ENCODE results near the gene UBALD2. TPM values are rescaled to one million over a fixed set of nuclear protein-coding genes. Genes with fewer than 3 reads are reported as not detected.

Gene UBALD2
- total and polyA plus RNA-seq, 9 donors, result 3.6 to 21.9 (median 13.9) TPM

DNA sequence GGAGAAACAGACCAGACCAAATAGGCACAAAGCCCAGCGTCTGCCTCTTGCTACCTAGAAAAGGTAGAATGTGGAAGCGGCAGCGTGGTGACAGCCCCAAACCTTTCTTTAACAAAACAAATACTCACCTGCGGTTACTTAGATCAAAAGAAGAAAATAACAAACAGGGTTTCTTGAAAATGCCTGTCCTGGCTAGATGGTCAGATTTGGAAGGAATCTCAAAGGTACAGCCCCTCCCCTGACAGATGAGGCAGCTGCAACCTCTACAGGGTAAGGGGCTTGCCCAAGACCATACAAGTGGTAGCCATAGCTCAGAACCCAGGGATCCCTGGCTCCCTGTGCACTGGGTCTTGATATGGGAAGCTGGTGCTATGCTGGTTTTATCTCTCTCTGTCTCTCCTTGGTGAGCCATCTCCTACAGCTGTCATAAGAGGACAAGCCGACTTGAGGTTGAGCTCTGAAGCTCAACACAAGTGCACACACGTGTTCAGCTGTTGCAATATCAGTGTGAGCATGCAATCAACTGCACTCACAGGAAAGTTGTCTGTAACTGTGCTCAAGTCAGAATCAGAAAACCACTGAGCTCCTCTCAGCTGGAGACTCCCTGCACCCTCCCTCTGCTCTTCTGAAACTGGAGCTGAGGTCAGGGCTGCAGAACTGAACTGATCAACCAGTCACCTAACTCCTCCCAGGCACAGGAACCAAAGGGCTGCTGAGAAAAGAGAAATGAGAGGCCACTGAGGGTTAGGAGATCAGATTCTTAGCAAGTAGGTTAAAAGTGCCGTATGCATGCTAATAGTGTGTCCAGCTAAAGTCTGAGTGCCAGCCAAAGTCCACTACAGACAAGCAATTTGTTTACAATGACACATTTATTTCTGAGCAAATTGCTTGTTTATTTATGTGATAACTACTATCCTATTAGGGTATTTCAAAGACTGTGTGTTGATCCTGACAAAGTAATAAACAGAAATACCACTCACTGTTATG, 18.8 kb upstream of the UBALD2 start:
- no peak overlapping the region for H3K27ac ChIP-seq

DNA sequence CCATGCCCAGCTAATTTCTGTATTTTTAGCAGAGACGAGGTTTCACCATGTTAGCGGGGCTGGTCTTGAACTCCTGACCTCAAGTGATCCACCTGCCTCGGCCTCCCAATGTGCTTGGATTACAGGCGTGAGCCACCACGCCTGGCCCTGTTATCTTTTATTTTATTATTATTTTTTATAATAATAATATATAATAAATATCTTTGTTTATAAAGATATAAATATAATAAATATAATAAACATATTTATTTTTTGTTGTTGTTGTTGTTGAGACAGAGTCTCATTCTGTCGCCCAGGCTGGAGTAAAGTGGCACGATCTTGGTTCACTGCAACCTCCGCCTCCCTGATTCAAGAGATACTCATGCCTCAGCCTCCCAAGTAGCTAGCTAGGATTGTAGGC, 17.8 kb upstream of the UBALD2 start:
- H3K27me3 ChIP-seq, result no peaks in the 10 kb centered on the region
- H3K4me3 ChIP-seq, result no peak overlapping the region
- H3K27ac ChIP-seq, result no peak overlapping the region
- H3K36me3 ChIP-seq, result no peaks in the 10 kb centered on the region
- no peak for TF ChIP-seq EP300 (IDR thresholded peaks at IDR 0.05)
- TF ChIP-seq, protein P1, sequence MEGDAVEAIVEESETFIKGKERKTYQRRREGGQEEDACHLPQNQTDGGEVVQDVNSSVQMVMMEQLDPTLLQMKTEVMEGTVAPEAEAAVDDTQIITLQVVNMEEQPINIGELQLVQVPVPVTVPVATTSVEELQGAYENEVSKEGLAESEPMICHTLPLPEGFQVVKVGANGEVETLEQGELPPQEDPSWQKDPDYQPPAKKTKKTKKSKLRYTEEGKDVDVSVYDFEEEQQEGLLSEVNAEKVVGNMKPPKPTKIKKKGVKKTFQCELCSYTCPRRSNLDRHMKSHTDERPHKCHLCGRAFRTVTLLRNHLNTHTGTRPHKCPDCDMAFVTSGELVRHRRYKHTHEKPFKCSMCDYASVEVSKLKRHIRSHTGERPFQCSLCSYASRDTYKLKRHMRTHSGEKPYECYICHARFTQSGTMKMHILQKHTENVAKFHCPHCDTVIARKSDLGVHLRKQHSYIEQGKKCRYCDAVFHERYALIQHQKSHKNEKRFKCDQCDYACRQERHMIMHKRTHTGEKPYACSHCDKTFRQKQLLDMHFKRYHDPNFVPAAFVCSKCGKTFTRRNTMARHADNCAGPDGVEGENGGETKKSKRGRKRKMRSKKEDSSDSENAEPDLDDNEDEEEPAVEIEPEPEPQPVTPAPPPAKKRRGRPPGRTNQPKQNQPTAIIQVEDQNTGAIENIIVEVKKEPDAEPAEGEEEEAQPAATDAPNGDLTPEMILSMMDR (IDR thresholded peaks at IDR 0.05), result no peak
- TF ChIP-seq POLR2A (IDR thresholded peaks at IDR 0.05), result no peak
- intact Hi-C loops (cut with DNase I), result no loop called here
- DNase-seq, result no peak
- no peaks in the 10 kb centered on the region for H3K4me1 ChIP-seq (ENCODE audit: insufficient read depth)
- WGBS, 3 donors, result 83 to 89% (median 83%) methylated on average over 8 of the region's 8 CpGs
- H3K9me3 ChIP-seq, result no peaks in the 10 kb centered on the region

More for the DNA sequence above, 18.8 kb upstream of the UBALD2 start:
- intact Hi-C loops (cut with DNase I), result no loop called here
- Histone ChIP-seq H3K9me3 (no peaks in the 10 kb centered on the region), H3K4me1 (ENCODE audit: insufficient read depth) (no peaks in the 10 kb centered on the region), H3K4me3 (no peak overlapping the region), H3K36me3 (no peaks in the 10 kb centered on the region), H3K27me3 (no peaks in the 10 kb centered on the region)
- TF ChIP-seq, protein P1 (IDR thresholded peaks at IDR 0.05), result no peak
- no peak for TF ChIP-seq POLR2A (IDR thresholded peaks at IDR 0.05)
- TF ChIP-seq EP300 (IDR thresholded peaks at IDR 0.05), result no peak
- WGBS, 3 donors, result 64 to 73% (median 67%) methylated on average over 7 of the region's 7 CpGs
- DNase-seq, result no peak

- Histone ChIP-seq H3K27me3 (no peaks in the 10 kb centered on the region), H3K4me3 (no peak overlapping the region), H3K4me1 (ENCODE audit: insufficient read depth) (no peaks in the 10 kb centered on the region), H3K9me3 (no peaks in the 10 kb centered on the region), H3K27ac (no peak overlapping the region), H3K36me3 (no peaks in the 10 kb centered on the region)
- TF ChIP-seq POLR2A (IDR thresholded peaks at IDR 0.05), result no peak
- intact Hi-C loops (cut with DNase I), result no loop called here
- WGBS, 3 donors, result 70 to 79% (median 75%) methylated on average over 11 of the region's 11 CpGs
- DNase-seq, result no peak
Observed at GRCh38 chr17:76248013-76248782, 16.9 kb upstream of the UBALD2 start.

DNA sequence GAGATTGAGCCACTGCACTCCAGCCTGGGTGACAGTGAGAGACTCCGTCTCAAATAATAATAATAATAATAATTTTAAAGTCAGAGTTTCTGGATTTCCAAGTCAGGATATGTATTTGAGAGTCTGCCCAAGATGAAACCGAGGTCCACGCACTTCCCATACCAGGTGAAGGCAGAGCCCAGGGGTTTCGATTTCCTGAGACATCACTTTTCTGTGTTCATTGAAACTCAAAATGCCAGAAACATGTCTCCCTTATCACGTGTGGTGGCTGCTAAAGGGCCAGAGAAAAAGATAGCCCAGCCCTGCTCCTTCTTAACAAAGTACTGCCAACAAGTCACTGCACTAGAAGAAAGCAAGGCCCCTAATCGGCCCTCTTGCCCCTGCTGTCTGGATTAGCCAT, 15.0 kb upstream of the UBALD2 start:
- intact Hi-C loops (cut with DNase I), result no loop called here
- Histone ChIP-seq H3K36me3 (no peaks in the 10 kb centered on the region), H3K27me3 (no peaks in the 10 kb centered on the region), H3K4me3 (no peak overlapping the region), H3K4me1 (ENCODE audit: insufficient read depth) (no peaks in the 10 kb centered on the region), H3K9me3 (no peaks in the 10 kb centered on the region), H3K27ac (no peak overlapping the region)
- DNase-seq, result no peak
- TF ChIP-seq, protein P1 (IDR thresholded peaks at IDR 0.05), result no peak
- no peak for TF ChIP-seq EP300 (IDR thresholded peaks at IDR 0.05)
- no peak for TF ChIP-seq POLR2A (IDR thresholded peaks at IDR 0.05)
- 83 to 86% (median 85%) methylated on average over 6 of the region's 6 CpGs for WGBS, 3 donors
